Stimulated activated CD4-positive, alpha-beta T cell treated with anti-CD3 and anti-CD28 coated beads, Interleukin-4, amount 100 ng/mL, for 24 hours (primary cell): ENCODE results near the gene SFT2D3.

Source experiments
- DNase-seq: peaks from one replicate; pipeline ENCODE4 v3.0.0-alpha.2; 2020

The SFT2D3 gene

GRCh38 chr2:127701193-127701650 is at the start of gene SFT2D3:
Gene SFT2D3 (plus strand): TSS chr2:127701497. CDS start chr2:127701529, 32 bp downstream.
- peak; percentile 91 for DNase-seq

GRCh38 chr2:127651971-127652550 is 49.2 kb upstream of the SFT2D3 start:
- DNase-seq = no peak

- DNase-seq = no peak
Observed at GRCh38 chr2:127652786-127653357, 48.4 kb upstream of the SFT2D3 start.

GRCh38 chr2:127653421-127654083 is 47.7 kb upstream of the SFT2D3 start:
- no peak for DNase-seq

- DNase-seq = no peak
Observed at GRCh38 chr2:127654084-127654837, 47.0 kb upstream of the SFT2D3 start.

DNA sequence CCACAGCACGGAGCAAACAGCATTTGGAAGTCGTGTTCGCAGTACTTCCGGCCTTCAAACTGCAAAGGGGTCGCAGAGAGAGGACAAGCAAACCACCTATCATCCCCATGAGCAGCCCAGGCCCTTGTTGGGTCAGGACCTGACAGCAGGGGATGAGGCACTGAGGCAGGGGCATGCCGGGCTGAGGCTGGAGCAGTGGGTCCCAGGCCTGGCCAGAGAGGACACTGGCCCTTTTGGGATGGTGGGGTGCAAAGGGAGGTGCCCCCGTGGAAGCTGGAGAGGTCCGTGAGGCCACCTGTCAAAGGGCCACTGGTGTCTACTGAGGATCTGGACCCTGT is 46.5 kb upstream of the SFT2D3 start:
- no peak for DNase-seq

DNA sequence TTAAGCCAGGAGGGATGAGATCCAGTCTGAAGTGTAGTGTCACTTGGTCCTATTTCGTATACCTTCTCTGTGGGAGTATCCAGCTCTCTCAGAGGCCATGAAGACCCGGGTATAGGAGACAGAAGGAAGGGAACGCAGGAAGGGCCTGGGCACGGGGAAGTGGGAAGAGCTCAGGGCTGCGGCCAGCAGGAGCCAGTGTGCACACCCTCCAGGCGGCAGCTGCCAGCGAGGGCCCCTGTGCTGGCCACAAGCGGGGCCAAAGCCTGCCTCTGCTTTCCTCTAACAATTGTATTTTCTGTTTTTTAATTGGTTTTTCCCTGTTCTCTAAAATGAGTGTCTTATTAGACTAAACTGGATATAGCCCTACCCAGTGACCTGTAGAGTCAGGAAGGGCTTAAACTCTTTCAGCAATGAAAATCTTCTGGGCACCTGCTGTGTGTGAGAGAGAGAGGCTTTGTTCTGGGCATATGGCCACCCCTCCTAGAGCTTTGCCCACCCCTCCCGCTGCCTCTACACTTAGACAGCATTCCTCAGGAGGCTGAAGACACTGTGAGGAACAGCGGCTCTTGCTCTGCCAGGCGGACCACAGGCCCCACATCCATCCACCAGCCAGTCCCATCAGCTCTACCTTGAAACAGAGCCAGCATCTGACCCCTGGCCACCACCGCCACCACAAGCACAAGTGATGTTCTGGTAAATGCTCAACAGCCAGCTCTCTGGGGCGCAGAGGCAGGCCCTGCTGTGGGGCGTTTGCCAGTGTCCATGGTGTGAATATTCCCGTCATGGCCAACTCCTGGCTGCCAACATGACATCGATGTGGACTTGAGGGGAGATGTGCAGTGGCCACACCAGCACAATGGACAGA is 45.9 kb upstream of the SFT2D3 start:
- no peak for DNase-seq

DNA sequence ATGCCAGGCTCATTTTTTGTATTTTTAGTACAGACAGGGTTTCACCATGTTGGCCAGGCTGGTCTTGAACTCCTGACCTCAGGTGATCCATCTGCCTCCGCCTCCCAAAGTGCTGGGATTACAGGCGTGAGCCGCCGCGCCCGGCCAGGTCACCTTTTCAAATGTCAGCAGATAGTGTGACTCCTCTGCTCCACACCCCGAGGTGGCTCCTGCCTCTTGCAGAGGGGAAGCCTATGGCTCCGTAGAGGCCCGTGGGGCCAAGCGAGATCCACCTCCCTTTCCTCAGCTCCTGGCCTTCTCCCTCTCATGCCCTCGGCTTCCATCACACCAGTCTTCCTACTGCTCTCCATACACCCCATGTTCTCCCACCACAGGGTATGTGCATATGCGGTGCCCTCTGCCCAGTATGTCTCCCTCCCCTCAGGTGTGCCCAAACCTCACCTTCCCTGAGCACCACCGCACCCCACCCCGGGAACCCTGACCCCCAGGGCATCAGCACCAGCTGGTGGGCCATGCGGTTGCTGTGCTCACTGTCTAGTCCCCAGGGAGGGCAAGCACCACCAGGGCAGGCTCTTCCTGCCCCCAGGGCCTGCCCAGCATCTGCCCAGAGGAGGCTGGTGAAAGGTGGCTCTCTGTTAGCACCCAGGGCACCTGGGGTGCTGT is 44.6 kb upstream of the SFT2D3 start:
- DNase-seq = no peak

- DNase-seq = no peak
Observed at GRCh38 chr2:127657232-127657595, 44.1 kb upstream of the SFT2D3 start.

- no peak for DNase-seq
Observed at GRCh38 chr2:127658146-127658545, 43.2 kb upstream of the SFT2D3 start.

GRCh38 chr2:127658641-127659407 is 42.5 kb upstream of the SFT2D3 start:
- DNase-seq = no peak

DNA sequence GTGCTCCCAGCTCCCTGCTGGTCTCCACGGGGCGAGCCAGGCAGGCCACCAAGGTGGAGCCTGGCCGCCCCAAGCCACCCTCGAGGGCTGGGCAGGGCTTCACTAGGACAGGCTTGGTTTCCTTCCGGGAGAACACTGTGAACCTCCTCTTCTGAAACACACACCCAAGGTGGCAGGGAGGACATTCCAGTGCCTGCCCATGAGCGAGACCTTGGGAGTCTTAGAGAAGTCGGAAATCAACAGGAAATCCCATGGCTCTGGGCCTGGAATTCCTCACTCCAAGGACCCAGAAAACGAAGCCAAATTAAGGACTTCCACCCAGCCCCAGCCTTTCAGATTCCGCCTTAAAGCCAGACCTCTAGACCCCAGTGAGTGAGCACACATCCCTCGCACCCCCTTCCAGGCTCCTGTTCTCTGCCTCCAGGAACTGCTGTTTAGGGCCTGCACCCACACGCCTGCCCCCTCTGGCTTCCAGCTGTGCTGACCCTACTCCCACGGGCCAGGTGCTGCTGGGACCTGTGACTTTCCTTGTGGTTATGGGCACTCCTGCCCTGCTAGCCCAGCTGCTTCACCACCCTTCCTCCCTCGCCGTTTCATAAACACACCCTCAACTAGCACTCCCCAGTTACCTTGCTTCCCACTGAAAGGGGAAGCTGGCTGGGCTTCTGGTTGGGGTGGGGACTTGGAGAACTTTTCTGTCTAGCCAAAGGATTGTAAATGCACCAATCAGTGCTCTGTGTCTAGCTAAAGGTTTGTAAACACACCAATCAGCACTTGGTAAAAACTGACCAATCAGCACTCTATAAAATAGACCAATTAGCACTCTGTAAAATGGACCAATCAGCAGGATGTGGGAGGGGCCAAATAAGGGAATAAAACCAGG is 41.6 kb upstream of the SFT2D3 start:
- no peak for DNase-seq

DNA sequence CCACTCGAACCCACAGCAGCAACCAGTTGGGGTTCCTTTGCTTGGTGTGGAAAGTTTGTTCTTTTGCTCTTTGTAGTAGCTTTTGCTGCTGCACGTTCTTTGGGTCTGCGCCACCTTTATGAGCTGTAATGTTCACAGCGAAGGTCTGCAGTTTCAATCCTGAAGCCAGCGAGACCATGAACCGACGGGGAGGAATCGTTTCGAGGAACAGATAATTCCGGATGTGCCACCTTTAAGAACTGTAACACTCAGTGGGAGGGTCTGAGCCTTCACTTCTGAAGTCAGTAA is 41.1 kb upstream of the SFT2D3 start:
- DNase-seq = no peak

DNA sequence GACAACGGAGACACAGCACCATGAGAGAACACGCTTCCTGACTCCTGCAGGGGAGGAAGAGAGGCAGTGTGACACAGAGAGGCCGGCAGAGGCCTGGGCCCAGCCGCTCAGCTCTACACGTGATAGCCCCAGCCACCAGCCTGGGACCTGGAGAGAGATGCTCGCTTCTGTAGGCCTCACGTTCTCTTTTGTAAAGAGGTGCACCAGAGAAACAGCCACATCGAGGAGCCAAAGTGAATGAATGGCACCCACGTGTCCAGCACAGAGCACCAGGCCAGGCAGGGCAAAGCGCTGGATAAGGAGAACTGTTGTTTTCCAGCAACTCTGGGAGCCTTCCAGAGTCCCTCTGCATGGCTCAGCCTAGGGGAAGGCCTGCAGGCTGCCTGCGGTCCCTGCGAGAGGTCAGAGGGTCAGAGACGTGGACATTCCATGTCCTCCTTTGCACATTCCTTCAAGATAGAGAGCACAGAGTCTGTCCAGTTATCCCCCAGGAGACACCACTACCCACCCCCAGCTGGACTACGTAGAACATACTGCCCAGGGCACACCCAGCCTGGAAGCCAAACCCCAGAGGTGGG is 40.1 kb upstream of the SFT2D3 start:
- no peak for DNase-seq

GRCh38 chr2:127661949-127662510 is 39.3 kb upstream of the SFT2D3 start:
- no peak for DNase-seq

DNA sequence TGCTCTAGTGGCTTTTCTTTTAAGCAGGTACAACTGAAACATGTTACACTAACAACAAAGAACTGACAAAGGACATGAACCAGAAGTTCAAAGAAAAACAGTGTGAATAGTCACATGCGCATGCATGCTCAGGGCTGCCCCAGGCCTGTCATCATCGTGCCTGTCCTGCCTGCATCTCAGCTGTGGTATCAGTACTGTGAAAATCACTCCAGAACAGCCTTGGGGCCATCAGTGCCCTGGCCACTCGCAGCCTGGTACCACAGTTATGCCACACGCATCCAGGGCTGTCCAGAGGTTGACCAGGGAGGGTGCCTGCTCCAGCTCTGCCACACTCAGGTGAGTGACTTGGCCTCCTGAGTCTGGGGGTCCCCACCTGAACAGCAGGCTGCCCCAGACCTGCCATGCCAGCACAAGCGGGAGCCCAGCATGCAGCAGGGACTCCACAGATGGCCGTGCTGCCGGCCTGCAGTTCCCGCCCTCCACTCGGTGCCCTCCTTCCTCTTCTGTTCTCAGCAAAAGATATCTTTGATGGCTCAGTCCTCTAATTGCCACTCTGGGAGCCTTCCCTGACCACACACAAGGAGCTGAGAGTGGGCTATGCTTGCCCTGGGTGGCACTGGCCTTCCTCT is 38.2 kb upstream of the SFT2D3 start:
- no peak for DNase-seq

DNA sequence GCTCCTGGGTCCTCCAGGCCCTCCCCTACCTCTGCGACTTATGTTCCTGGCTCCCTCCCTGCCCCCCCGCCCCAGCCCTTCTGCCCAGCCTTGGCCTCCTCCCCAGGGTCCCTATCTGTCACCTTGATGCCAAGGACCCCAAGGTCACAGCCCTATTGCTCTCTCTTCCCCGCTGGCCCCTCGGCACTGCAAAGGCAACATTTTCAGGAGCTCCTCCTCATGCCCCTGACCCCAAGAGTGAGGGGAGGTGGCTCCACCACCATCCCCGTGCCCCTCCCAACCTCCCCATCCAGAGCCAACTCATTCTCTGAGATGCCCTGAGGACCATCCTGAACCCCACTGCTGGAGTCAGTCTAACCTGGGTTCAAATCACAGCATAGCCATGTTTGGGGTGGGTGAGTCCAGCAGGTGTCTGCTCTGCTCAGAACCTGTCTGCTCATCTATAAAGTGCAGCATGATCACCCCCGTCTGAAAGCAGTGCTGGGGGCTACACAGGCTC is 37.7 kb upstream of the SFT2D3 start:
- DNase-seq = no peak

DNA sequence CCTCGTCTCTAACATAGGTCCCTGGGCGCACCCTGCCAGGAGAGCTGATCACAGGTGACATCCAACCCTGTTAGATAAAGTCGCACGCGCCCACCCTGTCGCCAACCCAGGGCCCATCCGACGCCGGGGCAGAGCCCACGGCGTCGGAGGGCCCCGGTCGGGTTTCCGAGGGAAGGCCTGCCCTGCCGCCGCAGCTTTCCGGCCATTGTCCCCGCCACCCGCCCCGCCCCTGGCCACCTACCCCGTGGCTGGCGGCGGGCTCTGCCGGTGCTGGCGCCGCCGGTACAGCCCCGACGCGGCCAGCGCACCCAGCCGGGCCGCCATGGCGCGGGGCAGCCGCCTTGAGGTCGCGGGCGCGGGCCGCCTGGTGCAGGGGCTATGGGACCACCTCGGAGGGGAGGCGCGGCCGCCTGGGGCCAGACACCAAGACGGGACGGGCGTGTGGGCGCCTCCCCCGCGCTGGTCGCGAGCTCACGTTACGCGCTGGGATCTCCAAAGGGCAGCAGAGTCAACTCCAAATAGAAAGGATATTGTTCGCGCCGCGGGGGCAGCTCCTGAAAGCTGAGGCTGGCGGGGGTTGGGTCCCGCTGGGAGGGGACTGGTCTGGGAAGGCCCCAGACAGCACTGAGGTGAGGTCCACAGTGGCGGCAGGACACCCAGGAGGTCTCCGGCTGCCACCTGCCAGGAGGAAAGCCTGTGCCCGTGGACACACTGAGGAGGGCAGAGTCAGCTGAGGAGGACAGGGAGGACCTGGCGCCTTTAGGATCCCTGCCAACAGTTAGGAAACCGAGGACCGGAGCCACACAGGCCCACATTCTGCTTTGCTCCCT is 37.0 kb upstream of the SFT2D3 start:
- no peak for DNase-seq

GRCh38 chr2:127664895-127665225 is 36.4 kb upstream of the SFT2D3 start:
- no peak for DNase-seq
